Breast epithelium (tissue), 4 donors: ENCODE data around the gene SPATA9. TPM values are rescaled to one million over a fixed set of nuclear protein-coding genes. Genes with fewer than 3 reads are reported as not detected.

ENCODE experiments used
- DNase-seq, 2 donors: peaks; one replicate each; pipeline ENCODE4 v3.0.0-alpha.2; 2019; ENCODE audit warnings: low spot score in 2 of 2
- H3K27ac ChIP-seq, 2 donors: fragments of 200-600 bp; sonication (generic) in 1 of 2; one replicate each; pipeline ENCODE4 v1.5.1; 2016 to 2019; ENCODE audit warnings: mild to moderate bottlenecking in 1 of 2
- H3K27me3 ChIP-seq, 2 donors: fragments of 200-600 bp; sonication (generic) in 1 of 2; one replicate each; pipeline versions ENCODE4 v1.5.1 to v1.6.0; 2017 to 2019; ENCODE audit warnings: control low read depth in 1 of 2, mild to moderate bottlenecking in 1 of 2
- H3K36me3 ChIP-seq: fragments of 200-600 bp; one replicate; pipeline ENCODE4 v1.5.1; 2019
- H3K4me1 ChIP-seq, 2 donors: fragments of 200-600 bp; sonication (generic); one replicate each; pipeline ENCODE4 v1.5.1; 2016 to 2019; ENCODE audit warnings: control low read depth in 1 of 2
- H3K4me3 ChIP-seq, 3 donors: fragments of 200-600 bp; sonication (generic); 1 replicate in 2 of 3; 2 replicates in 1 of 3; pipeline ENCODE4 v1.5.1; 2016 to 2019; ENCODE audit warnings: mild to moderate bottlenecking in 3 of 3, moderate library complexity in 2 of 3
- H3K9me3 ChIP-seq, 2 donors: fragments of 200-600 bp; sonication (generic) in 1 of 2; one replicate each; pipeline ENCODE4 v1.5.1; 2016 to 2019; ENCODE audit warnings: control low read depth in 1 of 2
- CTCF ChIP-seq, 3 donors: fragments of 450-650 bp; IDR thresholded peaks; one replicate each; pipeline ENCODE4 v1.5.1; 2016 to 2017; ENCODE audit warnings: antibody characterized with exemption in 3 of 3, mild to moderate bottlenecking in 3 of 3, moderate library complexity in 3 of 3
- POLR2A ChIP-seq: fragments of 450-650 bp; IDR thresholded peaks from one replicate; pipeline ENCODE4 v1.6.1; 2016; ENCODE audit warnings: antibody characterized with exemption, mild to moderate bottlenecking, moderate library complexity
- POLR2AphosphoS5 ChIP-seq, 3 donors: sonication (generic); formaldehyde crosslinking; IDR thresholded peaks; one replicate each; pipeline ENCODE4 v1.6.1; 2017; ENCODE audit warnings: antibody characterized with exemption in 3 of 3
- intact Hi-C: fragments of 100-400 bp; cut with DNase I; formaldehyde crosslinking; loops from one replicate; pipeline ENCODE4 v1.15.1; 2023; ENCODE audit warnings: low total_unique reads
- total RNA-seq, 3 donors: library from RNA; depleted of rRNA; stranded (reverse); fragments of >200 nt; gene quantifications; one replicate each; pipeline ENCODE4 v1.1.0, GENCODE V29; 2016

Gene SPATA9
- total RNA-seq, 3 donors from 2014 or later: 0.32 to 0.33 TPM; not detected in 1

GRCh38 chr5:95729115-95730010, 46.6 kb upstream of the SPATA9 start:
- Histone ChIP-seq H3K27ac (peak overlapping the region in 1 of 2 donors; percentile 15), H3K4me3 (no peak overlapping the region), H3K4me1 (no peaks in the 10 kb centered on the region), H3K36me3 (no peaks in the 10 kb centered on the region), H3K27me3 (no peaks in the 10 kb centered on the region), H3K9me3 (no peaks in the 10 kb centered on the region)
- TF ChIP-seq POLR2AphosphoS5 (IDR thresholded peaks at IDR 0.05) (no peak), POLR2A (no peak), CTCF (IDR thresholded peaks at IDR 0.05) (no peak)
- intact Hi-C loops: no loop called here
- no peak for DNase-seq

- DNase-seq: no peak
- no peaks in the 10 kb centered on the region for H3K36me3 ChIP-seq
- H3K4me1 ChIP-seq: no peaks in the 10 kb centered on the region
- intact Hi-C loops: no loop called here
- no peaks in the 10 kb centered on the region for H3K27me3 ChIP-seq
- no peaks in the 10 kb centered on the region for H3K9me3 ChIP-seq
- H3K4me3 ChIP-seq: no peak overlapping the region
- TF ChIP-seq POLR2AphosphoS5 (IDR thresholded peaks at IDR 0.05) (no peak), CTCF (IDR thresholded peaks at IDR 0.05) (no peak), POLR2A (no peak)
- peak overlapping the region; percentile 15 to 40 for H3K27ac ChIP-seq
These were observed 45.8 kb upstream of the SPATA9 start for GRCh38 chr5:95728494-95729114.

- TF ChIP-seq POLR2AphosphoS5 (IDR thresholded peaks at IDR 0.05) (no peak), CTCF (IDR thresholded peaks at IDR 0.05) (no peak), POLR2A (no peak)
- intact Hi-C loops: no loop called here
- Histone ChIP-seq H3K27ac (peak overlapping the region; percentile 15 to 40), H3K36me3 (no peaks in the 10 kb centered on the region), H3K27me3 (no peaks in the 10 kb centered on the region), H3K9me3 (no peaks in the 10 kb centered on the region), H3K4me1 (no peaks in the 10 kb centered on the region), H3K4me3 (no peak overlapping the region)
- no peak for DNase-seq
These were observed 45.0 kb upstream of the SPATA9 start for GRCh38 chr5:95727764-95728191.

GRCh38 chr5:95726811-95727763, 44.3 kb upstream of the SPATA9 start:
- Histone ChIP-seq H3K27me3 (no peaks in the 10 kb centered on the region), H3K27ac (peak overlapping the region in 1 of 2 donors; percentile 40), H3K36me3 (no peaks in the 10 kb centered on the region), H3K9me3 (no peaks in the 10 kb centered on the region), H3K4me1 (no peaks in the 10 kb centered on the region), H3K4me3 (no peak overlapping the region)
- TF ChIP-seq POLR2A: no peak
- no peak for TF ChIP-seq POLR2AphosphoS5 (IDR thresholded peaks at IDR 0.05)
- no peak for TF ChIP-seq CTCF (IDR thresholded peaks at IDR 0.05)
- no peak for DNase-seq
- intact Hi-C loops: no loop called here
